Stimulated activated CD8-positive, alpha-beta memory T cell treated with anti-CD3 and anti-CD28 coated beads, Interleukin-12 subunit alpha, Interleukin-12 subunit beta, amount 100 ng/mL, for 1 hour (primary cell): ENCODE results near the gene PSRC1.
"Not testable (repeated sequence)": the region's sequence is repeated elsewhere in the genome, so short reads cannot be mapped to it uniquely, and the experiment has no call there.

Source experiments
- DNase-seq: peaks from one replicate; pipeline ENCODE4 v3.0.0-alpha.2; 2020; ENCODE audit warnings: low read depth

Gene PSRC1

GRCh38 chr1:109295712-109296415 is 12.9 kb upstream of the PSRC1 start:
- no peak for DNase-seq

- DNase-seq = no peak
Measured at GRCh38 chr1:109294481-109294880, 11.5 kb upstream of the PSRC1 start.

GRCh38 chr1:109293026-109293425 is 10.1 kb upstream of the PSRC1 start:
- DNase-seq = no peak

GRCh38 chr1:109292364-109292763 is 9.4 kb upstream of the PSRC1 start:
- no peak for DNase-seq

- no peak for DNase-seq
Measured at GRCh38 chr1:109290998-109291397, 8.1 kb upstream of the PSRC1 start.

- no peak for DNase-seq
Measured at GRCh38 chr1:109290137-109290536, 7.2 kb upstream of the PSRC1 start.

- not testable (repeated sequence) for DNase-seq
Measured at GRCh38 chr1:109286762-109287161, 3.8 kb upstream of the PSRC1 start.

GRCh38 chr1:109283748-109284600 is 1.0 kb upstream of the PSRC1 start:
- DNase-seq = no peak

- DNase-seq = no peak
Measured at GRCh38 chr1:109282497-109282951, 421 bp downstream of the PSRC1 start.

- DNase-seq = no peak
Measured at GRCh38 chr1:109281680-109282496, 1.1 kb downstream of the PSRC1 start.

- DNase-seq = no peak
Measured at GRCh38 chr1:109280862-109281261, 2.1 kb downstream of the PSRC1 start.

GRCh38 chr1:109279615-109280278 is 3.2 kb downstream of the PSRC1 start:
- DNase-seq = no peak

GRCh38 chr1:109277434-109278204 is 5.3 kb downstream of the PSRC1 start:
- DNase-seq = peak; percentile 39

GRCh38 chr1:109275706-109276345 is 7.1 kb downstream of the PSRC1 start:
- DNase-seq = no peak

- no peak for DNase-seq
Measured at GRCh38 chr1:109274533-109275476, 8.1 kb downstream of the PSRC1 start.

- DNase-seq = no peak
Measured at GRCh38 chr1:109273570-109274288, 9.2 kb downstream of the PSRC1 start.

GRCh38 chr1:109272831-109273547 is 10.0 kb downstream of the PSRC1 start:
- no peak for DNase-seq
